OCI-LY1 (cell line): Measurements from ENCODE around the gene PLXDC1.

ENCODE experiments used
- H2AFZ ChIP-seq: fragments of 200-600 bp; sonication (generic), shearing (Covaris generic); 2 replicates; pipeline ENCODE4 v1.6.0; 2014; ENCODE audit warnings: antibody characterized with exemption, mild to moderate bottlenecking, low read length
- H3F3A ChIP-seq: fragments of 200-600 bp; sonication (generic), shearing (Covaris generic); 2 replicates; pipeline ENCODE4 v1.6.0; 2014; ENCODE audit warnings: mild to moderate bottlenecking, antibody characterized with exemption, low read length, moderate library complexity; ENCODE audit not compliant: insufficient read depth
- H3K27ac ChIP-seq: fragments of 200-600 bp; sonication (generic); 2 replicates; pipeline ENCODE4 v1.5.1; 2014; ENCODE audit warnings: low read length, mixed run types, mild to moderate bottlenecking, low read depth; ENCODE audit not compliant: poor library complexity, severe bottlenecking
- H3K27me3 ChIP-seq: fragments of 200-600 bp; sonication (generic); 2 replicates; pipeline ENCODE4 v1.6.0; 2014; ENCODE audit warnings: antibody characterized with exemption, mild to moderate bottlenecking, low read length, moderate library complexity; ENCODE audit not compliant: insufficient read depth
- H3K36me3 ChIP-seq: fragments of 200-600 bp; sonication (generic); 2 replicates; pipeline ENCODE4 v1.6.1; 2014; ENCODE audit warnings: mild to moderate bottlenecking, antibody characterized with exemption, low read length, moderate library complexity, mixed read lengths; ENCODE audit not compliant: insufficient read depth
- H3K4me1 ChIP-seq: fragments of 200-600 bp; sonication (generic); 2 replicates; pipeline ENCODE4 v1.5.1; 2014; ENCODE audit warnings: mild to moderate bottlenecking, low read length, moderate library complexity; ENCODE audit not compliant: insufficient read depth, severe bottlenecking
- H3K4me2 ChIP-seq: fragments of 200-600 bp; sonication (generic), shearing (Covaris generic); 2 replicates; pipeline ENCODE4 v1.6.1; 2014; ENCODE audit warnings: low read length
- H3K4me3 ChIP-seq: fragments of 200-600 bp; sonication (generic); 2 replicates; pipeline ENCODE4 v1.5.1; 2014; ENCODE audit warnings: low read length, low read depth, mild to moderate bottlenecking, mixed read lengths; ENCODE audit not compliant: poor library complexity, severe bottlenecking
- H3K79me2 ChIP-seq: fragments of 200-600 bp; shearing (Covaris generic); 2 replicates; pipeline ENCODE4 v1.6.1; 2016; ENCODE audit warnings: mixed run types, low read length, mixed read lengths; ENCODE audit not compliant: insufficient read depth
- H3K9ac ChIP-seq: fragments of 200-600 bp; sonication (generic), shearing (Covaris generic); 2 replicates; pipeline ENCODE4 v1.6.1; 2014; ENCODE audit warnings: mild to moderate bottlenecking, low read length, mixed read lengths
- H3K9me2 ChIP-seq: fragments of 200-600 bp; sonication (generic), shearing (Covaris generic); 2 replicates; pipeline ENCODE4 v1.6.1; 2014; ENCODE audit warnings: low read depth, mild to moderate bottlenecking, low read length, mixed read lengths
- H3K9me3 ChIP-seq: fragments of 200-600 bp; shearing (Covaris generic); 2 replicates; pipeline ENCODE4 v1.6.1; 2014; ENCODE audit warnings: low read length, mixed read lengths
- H4K20me1 ChIP-seq: fragments of 200-600 bp; sonication (generic), shearing (Covaris generic); 2 replicates; pipeline ENCODE4 v1.6.0; 2016; ENCODE audit warnings: mild to moderate bottlenecking, low read length; ENCODE audit not compliant: insufficient read depth
- EZH2 ChIP-seq: fragments of 200-600 bp; sonication (generic), shearing (Covaris generic); IDR thresholded peaks from 2 replicates; pipeline ENCODE4 v1.8.0; 2017; ENCODE audit warnings: borderline replicate concordance, mixed run types, mild to moderate bottlenecking, antibody characterized with exemption, low read length, moderate library complexity, mixed read lengths
- TF ChIP-seq, protein P1 (sequence below): fragments of 200-600 bp; sonication (generic), shearing (Covaris generic); IDR thresholded peaks from 2 replicates; pipeline ENCODE4 v1.5.1; 2017; ENCODE audit warnings: mild to moderate bottlenecking, antibody characterized with exemption, low read length, moderate library complexity, mixed read lengths

Gene PLXDC1

DNA sequence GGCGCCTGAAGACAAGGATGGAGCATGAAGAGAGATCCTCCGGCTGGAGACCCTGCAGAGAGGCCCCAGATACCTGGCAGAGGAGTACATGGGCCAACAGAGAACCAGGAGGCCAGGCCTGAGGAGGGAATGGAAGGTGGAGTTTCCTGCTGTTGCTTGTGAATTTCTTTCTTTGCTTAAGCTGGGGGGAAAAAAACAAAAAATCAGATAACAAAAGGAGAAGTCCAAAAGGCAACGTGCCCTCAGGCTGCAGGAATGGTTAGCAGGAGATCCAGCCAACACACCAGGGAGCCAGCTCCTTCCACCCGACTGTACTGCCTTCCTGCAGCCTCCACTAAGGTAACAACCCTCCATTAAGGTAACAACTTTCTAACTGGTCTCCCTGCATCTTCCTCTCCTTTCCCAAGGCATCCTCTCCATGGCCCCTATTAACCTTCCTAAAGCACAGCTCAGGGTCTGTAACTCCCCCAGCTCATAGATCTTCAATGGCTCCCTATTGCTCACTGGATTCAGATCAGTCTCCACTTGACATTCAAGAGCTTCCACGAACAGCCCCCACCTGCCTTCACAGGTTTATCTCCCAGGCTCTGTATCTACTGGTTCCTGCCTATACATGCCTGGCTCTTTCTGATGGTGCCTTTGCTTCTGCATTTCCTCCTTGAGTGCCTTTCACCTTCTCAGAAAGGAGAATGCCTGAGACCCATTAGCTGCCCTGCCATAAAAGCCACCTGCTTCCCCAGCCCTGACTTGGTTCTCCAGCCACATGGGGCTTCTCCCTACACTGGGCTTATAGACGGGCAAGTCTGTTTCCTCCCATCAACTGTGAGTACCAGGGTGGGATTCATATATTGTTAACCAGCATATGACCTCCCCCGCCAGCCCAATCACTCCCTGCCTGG lies 15.2 kb upstream of the PLXDC1 start:
- H4K20me1 ChIP-seq: no peaks in the 10 kb centered on the region
- H3K9ac ChIP-seq: no peak overlapping the region
- TF ChIP-seq, protein P1, sequence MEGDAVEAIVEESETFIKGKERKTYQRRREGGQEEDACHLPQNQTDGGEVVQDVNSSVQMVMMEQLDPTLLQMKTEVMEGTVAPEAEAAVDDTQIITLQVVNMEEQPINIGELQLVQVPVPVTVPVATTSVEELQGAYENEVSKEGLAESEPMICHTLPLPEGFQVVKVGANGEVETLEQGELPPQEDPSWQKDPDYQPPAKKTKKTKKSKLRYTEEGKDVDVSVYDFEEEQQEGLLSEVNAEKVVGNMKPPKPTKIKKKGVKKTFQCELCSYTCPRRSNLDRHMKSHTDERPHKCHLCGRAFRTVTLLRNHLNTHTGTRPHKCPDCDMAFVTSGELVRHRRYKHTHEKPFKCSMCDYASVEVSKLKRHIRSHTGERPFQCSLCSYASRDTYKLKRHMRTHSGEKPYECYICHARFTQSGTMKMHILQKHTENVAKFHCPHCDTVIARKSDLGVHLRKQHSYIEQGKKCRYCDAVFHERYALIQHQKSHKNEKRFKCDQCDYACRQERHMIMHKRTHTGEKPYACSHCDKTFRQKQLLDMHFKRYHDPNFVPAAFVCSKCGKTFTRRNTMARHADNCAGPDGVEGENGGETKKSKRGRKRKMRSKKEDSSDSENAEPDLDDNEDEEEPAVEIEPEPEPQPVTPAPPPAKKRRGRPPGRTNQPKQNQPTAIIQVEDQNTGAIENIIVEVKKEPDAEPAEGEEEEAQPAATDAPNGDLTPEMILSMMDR: no peak
- TF ChIP-seq EZH2: no peak
- no peaks in the 10 kb centered on the region for H3K9me2 ChIP-seq
- H3K4me2 ChIP-seq: no peak overlapping the region
- H3F3A ChIP-seq: no peaks in the 10 kb centered on the region
- H3K4me3 ChIP-seq: no peak overlapping the region
- no peak overlapping the region for H2AFZ ChIP-seq
- H3K9me3 ChIP-seq: no peaks in the 10 kb centered on the region
- no peaks in the 10 kb centered on the region; the same call in 1 of the 2 replicates for H3K27me3 ChIP-seq
- H3K4me1 ChIP-seq: peaks cover 6% of the 10 kb centered on the region
- H3K79me2 ChIP-seq: no peaks in the 10 kb centered on the region
- no peaks in the 10 kb centered on the region for H3K36me3 ChIP-seq
- no peak overlapping the region for H3K27ac ChIP-seq

DNA sequence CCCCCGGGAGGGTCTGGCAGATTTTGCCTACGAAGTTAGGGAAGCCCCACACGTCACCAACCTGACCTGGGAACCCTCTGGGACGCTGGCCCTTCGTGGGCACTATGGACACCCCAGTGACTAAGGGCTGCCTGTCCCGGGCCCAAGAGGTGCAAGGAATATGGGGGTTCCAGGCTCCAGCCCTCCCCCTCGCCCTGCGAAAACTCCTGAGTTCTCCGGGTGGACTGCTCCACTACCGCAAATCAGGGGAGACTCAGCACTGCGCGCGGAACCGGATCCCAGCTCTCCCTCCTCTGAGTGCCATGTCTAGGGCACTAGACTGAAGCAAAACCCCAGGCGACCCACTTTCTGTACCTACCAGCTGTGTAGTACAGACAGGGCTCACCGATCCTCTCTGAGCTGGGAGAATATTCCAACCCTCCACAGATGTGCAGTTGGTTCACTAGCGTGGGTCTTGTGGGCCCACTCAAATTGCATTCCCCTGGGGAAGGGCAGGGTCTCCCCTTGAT lies 14.5 kb upstream of the PLXDC1 start, which contains the start of gene ARL5C:
TSS of gene ARL5C (minus strand) at position 321 of the 509 bp plus-strand sequence. CDS start 401 bp downstream, outside the sequence.
- Histone ChIP-seq H3K4me1 (peaks cover 6% of the 10 kb centered on the region), H3K9me3 (no peaks in the 10 kb centered on the region), H3K36me3 (no peaks in the 10 kb centered on the region), H3K4me2 (peak within 1 kb of the TSS; percentile 77), H3K79me2 (no peaks in the 10 kb centered on the region), H3K4me3 (peak within 1 kb of the TSS; percentile 59), H3K27me3 (no peaks in the 10 kb centered on the region; the same call in none of the 2 replicates), H3F3A (no peaks in the 10 kb centered on the region), H3K9ac (peak within 1 kb of the TSS; percentile 50; the same call in 1 of the 2 replicates), H3K9me2 (no peaks in the 10 kb centered on the region), H2AFZ (no peak within 1 kb of the TSS), H3K27ac (no peak within 1 kb of the TSS), H4K20me1 (no peaks in the 10 kb centered on the region)
- TF ChIP-seq, protein P1: no peak
- TF ChIP-seq EZH2: no peak

DNA sequence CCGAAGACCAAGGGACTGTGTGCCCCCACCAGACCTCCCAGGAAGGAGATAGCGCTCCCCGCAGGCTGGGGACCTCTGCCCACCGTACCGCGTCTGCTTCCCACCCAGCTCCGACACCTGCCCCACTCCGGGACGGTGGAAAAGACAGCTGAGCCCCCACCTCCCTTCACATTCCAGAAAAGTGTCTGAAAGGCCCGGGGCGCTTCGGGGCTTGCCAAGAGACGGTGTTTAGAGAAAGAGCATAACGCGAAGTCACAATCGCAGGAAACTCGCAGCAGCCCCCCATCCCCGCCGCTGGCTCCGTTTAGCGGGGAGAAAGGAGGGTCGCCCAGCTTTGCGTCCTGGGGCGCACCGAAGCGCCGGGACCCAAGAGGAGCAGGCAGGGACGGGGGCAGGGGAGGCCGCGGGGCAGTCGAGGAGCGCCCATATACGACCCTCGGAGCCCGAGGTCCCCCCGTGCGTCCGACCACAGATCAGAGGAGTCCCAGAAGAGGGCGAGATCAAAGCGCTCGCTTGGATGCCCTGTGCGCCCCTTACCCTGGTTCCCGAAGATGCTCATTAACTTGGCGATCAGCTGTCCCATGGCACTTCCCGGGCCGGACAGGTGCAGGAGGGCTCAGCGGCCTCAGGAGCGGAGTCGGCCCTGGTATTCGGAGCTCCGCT lies 13.9 kb upstream of the PLXDC1 start:
- Histone ChIP-seq H3K9me2 (no peaks in the 10 kb centered on the region), H4K20me1 (no peaks in the 10 kb centered on the region), H3K36me3 (no peaks in the 10 kb centered on the region), H3K9me3 (no peaks in the 10 kb centered on the region), H3K27ac (no peak overlapping the region), H3K9ac (peak overlapping the region; percentile 50; the same call in 1 of the 2 replicates), H3F3A (no peaks in the 10 kb centered on the region), H3K79me2 (no peaks in the 10 kb centered on the region), H3K27me3 (no peaks in the 10 kb centered on the region; the same call in none of the 2 replicates), H3K4me3 (peak overlapping the region; percentile 59), H3K4me1 (peaks cover 6% of the 10 kb centered on the region), H3K4me2 (peak overlapping the region; percentile 77), H2AFZ (no peak overlapping the region)
- no peak for TF ChIP-seq EZH2
- TF ChIP-seq, protein P1: no peak
